Stimulated activated CD4-positive, alpha-beta T cell treated with anti-CD3 and anti-CD28 coated beads, TNF-alpha, amount 100 ng/mL, for 48 hours (primary cell): ENCODE results near the gene UPF2.
"Not testable (repeated sequence)": the region's sequence is repeated elsewhere in the genome, so short reads cannot be mapped to it uniquely, and the experiment has no call there.

Experiments used
- DNase-seq, 3 donors: peaks; one replicate each; pipeline ENCODE4 v3.0.0-alpha.2; 2020; ENCODE audit warnings: low read depth in 3 of 3

The UPF2 gene

GRCh38 chr10:11901833-11902475 lies 140.7 kb downstream of the UPF2 start:
- no peak for DNase-seq

GRCh38 chr10:11901454-11901832 lies 141.2 kb downstream of the UPF2 start:
- DNase-seq: no peak

- DNase-seq: no peak
These were observed 141.6 kb downstream of the UPF2 start for GRCh38 chr10:11901036-11901301.

- DNase-seq: no peak
These were observed 143.3 kb downstream of the UPF2 start for GRCh38 chr10:11899067-11899876.

- DNase-seq: no peak
These were observed 144.1 kb downstream of the UPF2 start for GRCh38 chr10:11898372-11899066.

GRCh38 chr10:11898033-11898371 lies 144.6 kb downstream of the UPF2 start:
- no peak for DNase-seq

GRCh38 chr10:11896549-11897200 lies 145.9 kb downstream of the UPF2 start:
- DNase-seq: no peak

- DNase-seq: no peak
These were observed 147.0 kb downstream of the UPF2 start for GRCh38 chr10:11895598-11895997.

GRCh38 chr10:11895108-11895466 lies 147.5 kb downstream of the UPF2 start:
- no peak for DNase-seq

GRCh38 chr10:11894381-11895107 lies 148.1 kb downstream of the UPF2 start:
- no peak for DNase-seq

GRCh38 chr10:11893749-11894278 lies 148.8 kb downstream of the UPF2 start:
- no peak for DNase-seq

- DNase-seq: no peak
These were observed 150.7 kb downstream of the UPF2 start for GRCh38 chr10:11891776-11892486.

GRCh38 chr10:11889263-11889662 lies 153.3 kb downstream of the UPF2 start:
- not testable (repeated sequence) for DNase-seq

- DNase-seq: no peak
These were observed 155.0 kb downstream of the UPF2 start for GRCh38 chr10:11887381-11888227.

GRCh38 chr10:11886851-11887250 lies 155.8 kb downstream of the UPF2 start:
- DNase-seq: no peak

GRCh38 chr10:11886138-11886474 lies 156.5 kb downstream of the UPF2 start:
- no peak for DNase-seq

- no peak for DNase-seq
These were observed 157.0 kb downstream of the UPF2 start for GRCh38 chr10:11885437-11886137.

GRCh38 chr10:11884706-11885423 lies 157.7 kb downstream of the UPF2 start:
- DNase-seq: no peak
